ENCODE measurements around the gene DUS4L.
"Not testable (repeated sequence)": the region's sequence is repeated elsewhere in the genome, so short reads cannot be mapped to it uniquely, and the experiment has no call there.

DUS4L gene, protein sequence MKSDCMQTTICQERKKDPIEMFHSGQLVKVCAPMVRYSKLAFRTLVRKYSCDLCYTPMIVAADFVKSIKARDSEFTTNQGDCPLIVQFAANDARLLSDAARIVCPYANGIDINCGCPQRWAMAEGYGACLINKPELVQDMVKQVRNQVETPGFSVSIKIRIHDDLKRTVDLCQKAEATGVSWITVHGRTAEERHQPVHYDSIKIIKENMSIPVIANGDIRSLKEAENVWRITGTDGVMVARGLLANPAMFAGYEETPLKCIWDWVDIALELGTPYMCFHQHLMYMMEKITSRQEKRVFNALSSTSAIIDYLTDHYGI

DNA sequence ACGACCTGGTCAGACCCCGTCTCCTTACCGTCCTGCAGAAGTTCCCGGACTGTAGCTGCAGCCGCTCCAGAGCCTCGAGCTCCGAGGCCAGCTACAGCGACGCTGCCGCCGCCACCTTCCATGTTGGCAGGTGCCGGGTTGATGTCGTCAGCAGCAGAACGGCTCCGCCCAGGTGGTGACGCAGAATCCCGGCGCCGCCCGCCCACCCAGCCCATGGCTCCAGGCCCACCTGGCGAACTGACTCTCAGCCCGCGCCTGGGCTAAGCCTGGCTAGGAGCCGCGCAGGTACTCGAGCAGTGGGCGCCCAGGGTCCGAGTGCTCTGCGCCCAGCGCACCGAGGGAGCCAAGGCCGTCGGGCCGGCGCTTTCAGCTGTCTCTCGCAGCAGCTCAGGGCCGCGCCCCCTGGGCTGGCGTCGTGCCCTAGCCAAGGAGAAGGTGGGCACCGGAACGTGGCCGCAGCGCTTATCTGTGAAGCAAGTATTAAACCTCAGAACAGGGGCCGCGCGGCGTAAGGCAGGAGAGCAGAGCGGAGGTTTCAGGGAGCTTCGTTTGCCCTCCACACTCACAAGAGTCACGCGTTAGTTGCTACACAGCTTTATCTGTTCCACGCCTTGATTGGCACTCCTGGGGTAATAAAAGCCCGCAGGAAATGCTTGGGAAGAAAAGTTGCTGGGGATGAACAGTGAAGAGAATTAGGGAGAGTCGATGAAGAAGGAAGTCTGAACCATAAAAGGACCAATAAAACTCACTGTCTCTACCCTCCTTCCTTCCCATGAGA lies at the start of gene DUS4L, which contains the start of gene COG5:
TSS of gene DUS4L (plus strand) at position 197 of the 778 bp plus-strand sequence. CDS start 3,100 bp downstream, outside the sequence.
TSS of gene COG5 (minus strand) at position 146 of the 778 bp plus-strand sequence. CDS start at position 122, 24 bp downstream.
- no peak for DNase-seq

GRCh38 chr7:107526672-107527071 lies 37.1 kb upstream of the DUS4L start:
- no peak for DNase-seq

DNA sequence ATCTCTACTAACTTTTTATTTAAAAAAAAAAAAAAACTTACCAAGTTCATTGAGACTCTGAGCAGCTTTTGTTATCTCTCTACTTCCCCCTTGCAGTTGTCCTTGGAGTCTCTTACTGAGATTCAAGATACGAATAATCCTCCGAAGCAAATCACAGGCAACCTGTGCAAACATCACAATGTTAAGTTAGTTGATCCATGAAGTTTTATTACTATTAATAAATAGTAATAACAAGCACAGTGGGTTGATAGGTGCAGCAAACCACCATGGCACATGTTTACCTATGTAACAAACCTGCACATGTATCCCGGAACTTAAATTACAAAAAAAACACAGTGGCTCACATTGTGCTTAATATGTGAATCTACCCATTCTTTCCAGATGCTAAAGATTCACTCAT lies 36.6 kb upstream of the DUS4L start:
- DNase-seq = no peak

GRCh38 chr7:107528461-107528860 lies 35.3 kb upstream of the DUS4L start:
- DNase-seq = no peak

- DNase-seq = no peak
Observed at GRCh38 chr7:107530751-107531150, 33.0 kb upstream of the DUS4L start.

DNA sequence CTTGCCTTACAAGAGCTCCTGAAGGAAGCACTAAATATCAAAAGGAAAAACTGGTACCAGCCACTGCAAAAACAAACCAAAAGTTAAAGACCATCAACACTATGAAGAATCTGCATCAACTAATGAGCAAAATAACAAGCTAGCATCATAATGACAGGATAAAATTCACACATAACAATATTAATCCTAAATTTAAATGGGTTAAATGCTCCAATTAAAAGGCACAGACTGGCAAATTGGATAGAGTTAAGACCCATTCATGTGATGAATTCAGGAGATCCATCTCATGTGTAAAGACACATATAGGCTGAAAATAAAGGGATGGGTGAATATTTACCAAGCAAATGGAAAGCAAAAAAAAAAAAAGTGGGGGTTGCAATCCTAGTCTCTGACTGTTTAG lies 29.6 kb upstream of the DUS4L start:
- DNase-seq = no peak

DNA sequence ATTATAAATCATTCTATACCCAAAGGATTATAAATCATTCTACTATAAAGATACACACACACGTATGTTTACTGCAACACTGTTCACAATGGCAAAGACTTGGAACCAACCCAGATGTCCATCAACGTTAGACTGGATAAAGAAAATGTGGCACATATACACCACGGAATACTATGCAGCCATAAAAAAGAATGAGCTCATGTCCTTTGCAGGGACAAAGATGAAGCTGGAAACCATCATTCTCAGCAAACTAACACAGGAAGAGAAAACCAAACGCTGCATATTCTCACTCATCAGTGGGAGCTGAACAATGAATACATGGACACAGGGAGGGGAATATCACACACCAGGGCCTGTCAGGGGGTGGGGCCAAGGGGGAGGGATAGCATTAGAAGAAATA lies 26.5 kb upstream of the DUS4L start:
- DNase-seq = not testable (repeated sequence)

DNA sequence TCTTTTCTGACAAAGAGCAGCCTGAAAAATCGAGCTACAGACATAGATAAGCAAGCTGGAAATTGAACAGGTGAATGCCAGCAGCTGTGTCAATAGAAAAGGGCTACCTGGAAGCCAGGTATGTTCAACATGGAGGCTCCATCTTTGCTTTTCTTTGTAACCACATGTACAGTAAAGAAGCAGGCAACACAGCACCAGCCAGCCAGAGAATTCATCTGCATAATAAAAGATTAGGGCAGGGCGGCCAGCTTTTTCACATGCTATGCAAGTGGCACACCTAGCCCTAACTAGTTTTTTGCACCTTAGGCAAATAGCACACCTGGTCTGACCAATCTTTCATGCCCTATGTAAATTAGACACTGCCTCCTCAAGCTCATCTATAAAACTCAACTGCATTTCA lies 25.8 kb upstream of the DUS4L start:
- DNase-seq = no peak

- no peak for DNase-seq
Observed at GRCh38 chr7:107543338-107543993, 20.3 kb upstream of the DUS4L start.

GRCh38 chr7:107544848-107545591 lies 18.8 kb upstream of the DUS4L start:
- DNase-seq = no peak

- DNase-seq = no peak
Observed at GRCh38 chr7:107551936-107552335, 11.8 kb upstream of the DUS4L start.

GRCh38 chr7:107555893-107556292 lies 7.9 kb upstream of the DUS4L start:
- DNase-seq = no peak

DNA sequence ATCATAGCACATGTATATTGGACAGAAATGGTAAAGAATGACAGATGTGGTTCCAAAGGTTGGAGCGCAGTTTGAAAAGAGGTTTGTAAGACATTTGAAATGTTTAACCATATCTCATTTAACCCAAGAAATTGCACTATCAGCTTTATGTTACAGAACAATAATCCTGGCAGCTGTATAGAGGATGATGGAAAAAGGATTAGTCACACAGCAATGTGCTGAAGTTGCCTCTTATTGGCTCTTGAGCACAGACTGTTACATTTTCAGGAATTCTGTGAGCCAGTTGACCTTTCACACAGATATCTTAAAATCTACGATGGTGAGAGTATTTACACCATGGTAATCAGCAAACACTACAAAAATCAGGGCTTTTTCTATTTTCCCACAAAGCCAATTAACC lies 3.9 kb upstream of the DUS4L start:
- no peak for DNase-seq

DNA sequence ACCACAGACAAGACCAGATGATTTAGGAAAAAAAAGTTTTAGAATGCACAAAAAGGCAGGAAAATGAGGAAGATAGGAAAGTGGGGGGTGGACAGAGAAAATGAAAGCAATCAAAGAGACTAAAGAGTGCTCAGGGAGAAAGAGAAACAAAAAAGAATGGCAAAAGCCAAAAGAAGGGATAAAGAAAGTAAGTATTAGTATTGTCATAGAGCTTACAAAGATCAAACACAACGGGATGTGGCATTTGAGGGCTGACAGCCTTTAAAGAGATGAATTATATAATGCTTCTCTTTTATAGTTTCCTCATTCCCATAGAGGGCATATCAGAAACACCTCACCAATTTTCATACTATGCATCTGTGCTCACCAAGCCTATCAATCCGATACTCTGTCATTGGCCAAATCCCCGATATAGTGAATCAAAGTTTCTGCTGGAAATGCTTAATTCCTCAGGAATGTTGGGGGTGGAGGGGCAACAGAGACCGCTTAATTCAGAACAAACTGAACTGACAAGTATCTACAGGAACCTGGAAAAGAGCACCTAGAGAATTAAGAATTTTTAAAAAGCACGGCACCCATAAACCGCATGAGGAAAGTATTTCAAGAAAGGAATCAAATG lies 2.8 kb upstream of the DUS4L start:
- DNase-seq = no peak

DNA sequence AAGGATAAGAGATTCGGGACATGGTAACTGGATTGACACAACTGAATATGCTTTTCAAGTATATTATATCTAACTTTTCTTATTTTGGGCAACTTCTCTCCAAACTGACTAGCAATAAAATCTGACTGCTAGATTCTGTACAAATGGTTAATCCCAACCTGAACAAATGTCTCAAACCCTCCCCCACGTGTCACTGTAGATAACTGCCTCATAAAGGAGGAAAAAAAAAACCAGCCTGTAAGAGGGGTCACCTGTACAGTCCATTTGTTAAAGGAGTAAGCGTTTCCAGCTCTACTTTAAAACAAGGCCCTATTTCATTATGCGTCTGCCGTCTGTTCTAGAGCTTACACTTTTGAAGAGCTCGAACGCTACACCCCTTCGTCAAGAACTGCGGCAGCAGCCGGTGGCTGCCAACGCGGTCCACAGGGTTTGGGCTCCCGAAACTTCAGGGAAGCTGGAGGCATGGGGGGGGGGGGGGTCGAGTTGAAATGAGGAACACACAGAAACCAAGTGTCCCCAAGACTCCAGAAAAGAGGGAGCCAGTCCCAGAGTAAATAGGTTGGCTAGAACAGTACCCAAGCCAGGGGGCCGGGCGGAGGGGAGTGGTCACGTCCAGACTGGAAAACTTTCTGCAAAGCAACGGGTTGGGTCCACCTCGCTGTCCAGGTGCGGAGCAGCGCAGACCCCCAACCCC lies 543 bp upstream of the DUS4L start:
- no peak for DNase-seq

DNA sequence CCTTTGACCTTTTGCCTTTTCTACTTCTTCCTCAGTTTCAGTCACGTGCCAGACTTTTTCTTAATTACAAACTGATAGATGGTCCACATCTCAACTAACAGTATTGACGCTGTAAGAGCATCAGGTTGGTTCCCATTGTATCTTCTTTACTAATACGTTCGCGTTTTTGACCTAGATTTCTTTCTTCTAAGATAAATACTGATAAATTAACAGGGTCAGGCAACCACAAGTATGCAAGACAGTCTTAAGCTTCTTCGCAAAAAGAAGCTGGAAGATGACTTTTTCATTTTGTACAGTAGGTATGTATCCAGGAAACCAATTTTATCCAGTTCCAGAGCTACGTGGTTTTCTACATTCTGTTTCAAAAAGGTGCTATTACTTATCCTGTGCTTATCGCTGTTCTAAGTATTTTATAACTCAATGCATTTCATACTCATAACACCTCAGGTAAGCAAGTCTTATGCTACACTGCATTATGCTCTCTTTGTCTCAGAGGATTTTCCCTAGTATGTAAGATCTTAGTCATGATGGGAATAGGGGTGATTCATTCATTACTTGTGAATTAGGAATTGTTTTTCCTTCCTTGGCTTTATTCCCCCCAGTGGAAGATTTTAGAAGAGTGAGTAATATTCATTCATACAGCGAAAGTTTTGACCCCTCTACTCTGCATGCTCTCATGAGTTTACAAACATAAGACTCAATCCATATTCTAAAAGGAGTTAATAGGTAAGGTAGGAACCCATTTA lies 955 bp downstream of the DUS4L start:
- no peak for DNase-seq

- no peak for DNase-seq
Observed at GRCh38 chr7:107570298-107570697, 6.5 kb downstream of the DUS4L start.

DNA sequence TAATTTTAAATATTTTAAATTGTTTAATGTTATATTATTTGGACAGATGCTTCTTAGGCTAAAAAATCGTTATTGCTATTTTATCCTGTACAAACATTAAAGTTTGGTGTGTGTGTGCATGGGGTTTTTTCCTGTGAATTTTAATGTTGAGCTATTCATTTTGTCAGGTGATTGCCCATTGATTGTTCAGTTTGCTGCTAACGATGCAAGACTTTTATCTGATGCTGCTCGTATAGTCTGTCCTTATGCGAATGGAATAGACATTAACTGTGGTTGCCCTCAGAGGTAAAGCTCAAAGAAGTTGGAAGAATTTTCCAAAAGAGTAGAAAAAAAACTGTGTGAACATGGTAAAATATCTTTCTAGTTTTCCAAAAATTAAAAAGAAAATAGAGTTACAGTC lies 9.8 kb downstream of the DUS4L start:
- DNase-seq = no peak

- DNase-seq = no peak
Observed at GRCh38 chr7:107579554-107579884, 15.7 kb downstream of the DUS4L start.

DNA sequence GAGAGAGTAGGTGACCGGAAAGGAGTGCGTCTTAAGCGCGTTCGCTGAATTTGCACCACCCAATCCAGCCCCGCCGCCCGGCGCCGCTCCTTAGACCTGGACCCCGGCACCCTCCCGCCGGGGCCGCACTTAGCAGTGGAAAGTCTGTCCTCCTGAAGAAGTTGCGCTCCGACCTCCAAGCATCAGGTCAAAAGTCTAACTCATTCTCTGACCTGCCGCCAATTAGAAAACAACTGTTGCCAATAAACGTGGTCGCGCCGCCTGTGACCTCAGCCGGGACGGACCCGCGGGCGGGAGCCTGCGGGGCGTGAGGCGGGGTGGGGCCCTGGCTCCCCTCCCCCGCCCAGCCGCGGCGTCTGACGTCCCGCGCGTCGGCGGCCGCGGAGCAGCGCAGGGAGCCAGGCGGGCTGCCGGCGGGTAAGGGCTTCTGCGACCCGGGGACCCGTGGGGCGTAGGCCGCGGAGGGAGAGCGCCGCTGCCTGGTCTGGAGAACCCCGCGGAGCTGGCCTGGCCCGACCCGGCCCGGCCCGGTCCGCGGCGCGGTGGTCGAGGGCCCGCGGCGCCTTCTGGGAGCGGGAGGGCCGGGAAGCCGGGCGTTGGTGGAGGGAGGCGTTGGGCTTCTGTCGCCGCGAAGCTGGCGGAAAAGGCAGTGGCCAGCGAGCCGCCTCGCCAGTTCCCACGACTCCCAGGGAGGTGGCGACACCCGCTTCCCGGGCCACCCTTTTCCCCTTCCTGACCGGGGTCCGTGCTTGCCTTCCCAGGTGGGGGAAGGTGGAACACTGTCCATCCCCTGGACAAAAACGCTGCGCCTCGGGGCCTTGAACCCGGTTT lies 16.3 kb downstream of the DUS4L start, which contains the start of gene BCAP29:
TSS of gene BCAP29 (plus strand) at position 362 of the 831 bp plus-strand sequence. CDS start 527 bp downstream, outside the sequence.
- no peak for DNase-seq

Measured in NCI-H1436 treated with DMSO at 0.1 percent for 48 hours (cell line).